ENCODE results near the gene CEPT1. TPM values are rescaled to one million over a fixed set of nuclear protein-coding genes. Genes with fewer than 3 reads are reported as not detected.

CEPT1 gene
- total RNA-seq, 2 donors from 2014 or later: 23.5 to 29.2 TPM

GRCh38 chr1:111219557-111220286, 79.7 kb downstream of the CEPT1 start:
- intact Hi-C loops (cut with DNase I): loop anchor here (5.0 to 10.0 kb wide), 2 partner anchors 175 to 183 kb away; no protein-coding TSS in a partner anchor
- DNase-seq (ENCODE audit: low spot score): no peak

- DNase-seq (ENCODE audit: low spot score): no peak
- intact Hi-C loops (cut with DNase I): loop anchor here in 1 of 2 donors (10.0 kb wide), 1 partner anchor 174 kb away; no protein-coding TSS in a partner anchor
Measured at GRCh38 chr1:111220302-111220890, 80.4 kb downstream of the CEPT1 start.

- DNase-seq (ENCODE audit: low spot score): no peak
- intact Hi-C loops (cut with DNase I): loop anchor here in 1 of 2 donors (10.0 kb wide), 1 partner anchor 174 kb away; no protein-coding TSS in a partner anchor
Measured at GRCh38 chr1:111221276-111221632, 81.2 kb downstream of the CEPT1 start.

- intact Hi-C loops (cut with DNase I): loop anchor here in 1 of 2 donors (10.0 kb wide), 1 partner anchor 173 kb away; no protein-coding TSS in a partner anchor
- no peak for DNase-seq (ENCODE audit: low spot score)
Measured at GRCh38 chr1:111221633-111222291, 81.7 kb downstream of the CEPT1 start.

GRCh38 chr1:111222308-111223125, 82.5 kb downstream of the CEPT1 start:
- intact Hi-C loops (cut with DNase I): loop anchor here in 1 of 2 donors (10.0 kb wide), 1 partner anchor 172 kb away; no protein-coding TSS in a partner anchor
- peak; percentile 93 for DNase-seq (ENCODE audit: low spot score)

- DNase-seq (ENCODE audit: low spot score): no peak
- intact Hi-C loops (cut with DNase I): loop anchor here in 1 of 2 donors (10.0 kb wide), 1 partner anchor 172 kb away; no protein-coding TSS in a partner anchor
Measured at GRCh38 chr1:111223126-111223685, 83.2 kb downstream of the CEPT1 start.

GRCh38 chr1:111225091-111225490, 85.1 kb downstream of the CEPT1 start:
- intact Hi-C loops (cut with DNase I): loop anchor here in 1 of 2 donors (10.0 kb wide), 1 partner anchor 170 kb away; no protein-coding TSS in a partner anchor

GRCh38 chr1:111225717-111226400, 85.8 kb downstream of the CEPT1 start:
- no peak for DNase-seq (ENCODE audit: low spot score)
- intact Hi-C loops (cut with DNase I): loop anchor here in 1 of 2 donors (10.0 kb wide), 1 partner anchor 169 kb away; no protein-coding TSS in a partner anchor

More at GRCh38 chr1:111225091-111225490, 85.1 kb downstream of the CEPT1 start:
- no peak for DNase-seq (ENCODE audit: low spot score)

- intact Hi-C loops (cut with DNase I): loop anchor here in 1 of 2 donors (10.0 kb wide), 1 partner anchor 167 kb away; no protein-coding TSS in a partner anchor
Measured at GRCh38 chr1:111227434-111227833, 87.4 kb downstream of the CEPT1 start, which contains the start of gene CHI3L2. CHI3L2 (plus strand) TSS chr1:111227713; CDS start chr1:111227730, 17 bp downstream.

GRCh38 chr1:111227851-111228747, 88.1 kb downstream of the CEPT1 start:
- intact Hi-C loops (cut with DNase I): loop anchor here in 1 of 2 donors (10.0 kb wide), 1 partner anchor 167 kb away; no protein-coding TSS in a partner anchor
- DNase-seq (ENCODE audit: low spot score): no peak

More at GRCh38 chr1:111227434-111227833, 87.4 kb downstream of the CEPT1 start, which contains the start of gene CHI3L2:
- DNase-seq (ENCODE audit: low spot score): no peak

- intact Hi-C loops (cut with DNase I): loop anchor here in 1 of 2 donors (10.0 kb wide), 1 partner anchor 166 kb away; no protein-coding TSS in a partner anchor
Measured at GRCh38 chr1:111228748-111229126, 88.7 kb downstream of the CEPT1 start.

GRCh38 chr1:111232134-111232533, 92.1 kb downstream of the CEPT1 start:
- intact Hi-C loops (cut with DNase I): no loop called here
- DNase-seq (ENCODE audit: low spot score): no peak

More at GRCh38 chr1:111228748-111229126, 88.7 kb downstream of the CEPT1 start:
- no peak for DNase-seq (ENCODE audit: low spot score)

- intact Hi-C loops (cut with DNase I): no loop called here
Measured at GRCh38 chr1:111234258-111234657, 94.2 kb downstream of the CEPT1 start.

More at GRCh38 chr1:111234258-111234657, 94.2 kb downstream of the CEPT1 start:
- DNase-seq (ENCODE audit: low spot score): no peak

Measured in posterior vena cava (tissue), 2 donors.